ENCODE results near the gene SALL3. TPM values are rescaled to one million over a fixed set of nuclear protein-coding genes. Genes with fewer than 3 reads are reported as not detected.

The SALL3 gene
- total RNA-seq, 1 donor from 2014 or later, result 23.4 TPM

- Mint-ChIP-seq H3K27ac (ENCODE audit: unreplicated experiment) (peak overlapping the region; percentile 74), H3K27me3 (ENCODE audit: unreplicated experiment) (peaks cover 15% of the 10 kb centered on the region), H3K36me3 (ENCODE audit: unreplicated experiment) (no peaks in the 10 kb centered on the region), H3K4me1 (ENCODE audit: low read depth, unreplicated experiment) (peaks cover 42% of the 10 kb centered on the region), H3K4me3 (ENCODE audit: unreplicated experiment) (peak overlapping the region; percentile 94), H3K9me3 (ENCODE audit: unreplicated experiment) (peaks cover 20% of the 10 kb centered on the region)
- TF ChIP-seq, protein P1, sequence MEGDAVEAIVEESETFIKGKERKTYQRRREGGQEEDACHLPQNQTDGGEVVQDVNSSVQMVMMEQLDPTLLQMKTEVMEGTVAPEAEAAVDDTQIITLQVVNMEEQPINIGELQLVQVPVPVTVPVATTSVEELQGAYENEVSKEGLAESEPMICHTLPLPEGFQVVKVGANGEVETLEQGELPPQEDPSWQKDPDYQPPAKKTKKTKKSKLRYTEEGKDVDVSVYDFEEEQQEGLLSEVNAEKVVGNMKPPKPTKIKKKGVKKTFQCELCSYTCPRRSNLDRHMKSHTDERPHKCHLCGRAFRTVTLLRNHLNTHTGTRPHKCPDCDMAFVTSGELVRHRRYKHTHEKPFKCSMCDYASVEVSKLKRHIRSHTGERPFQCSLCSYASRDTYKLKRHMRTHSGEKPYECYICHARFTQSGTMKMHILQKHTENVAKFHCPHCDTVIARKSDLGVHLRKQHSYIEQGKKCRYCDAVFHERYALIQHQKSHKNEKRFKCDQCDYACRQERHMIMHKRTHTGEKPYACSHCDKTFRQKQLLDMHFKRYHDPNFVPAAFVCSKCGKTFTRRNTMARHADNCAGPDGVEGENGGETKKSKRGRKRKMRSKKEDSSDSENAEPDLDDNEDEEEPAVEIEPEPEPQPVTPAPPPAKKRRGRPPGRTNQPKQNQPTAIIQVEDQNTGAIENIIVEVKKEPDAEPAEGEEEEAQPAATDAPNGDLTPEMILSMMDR (IDR thresholded peaks at IDR 0.05; ENCODE audit: partially characterized antibody, unreplicated experiment), result no peak
- no peak for DNase-seq
These were observed 2.5 kb downstream of the SALL3 start for GRCh38 chr18:78981989-78982620.

DNA sequence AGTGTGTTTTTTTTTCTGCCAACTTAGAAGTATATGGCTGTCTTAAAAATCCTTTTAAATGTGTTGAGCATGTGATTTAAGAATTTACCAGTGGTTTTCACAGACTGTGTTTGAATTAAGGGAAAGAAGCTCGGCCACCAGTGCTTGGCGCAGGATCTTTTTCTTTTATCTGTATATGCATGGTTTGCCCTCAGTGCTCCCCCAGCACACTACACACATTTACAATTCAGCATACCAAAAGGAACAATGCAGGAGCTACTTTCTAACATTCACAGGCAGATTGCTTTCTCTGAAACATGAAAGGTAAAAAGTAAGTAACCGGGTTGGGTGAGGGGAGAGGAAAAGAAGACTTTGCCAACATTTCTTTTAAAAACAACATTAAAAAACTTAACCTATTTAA lies 3.9 kb downstream of the SALL3 start:
- H3K27me3 Mint-ChIP-seq (ENCODE audit: unreplicated experiment), result peaks cover 5% of the 10 kb centered on the region
- DNase-seq, result no peak

GRCh38 chr18:78984941-78985784 lies 5.5 kb downstream of the SALL3 start:
- peak overlapping the region; percentile 76 for H3K4me3 Mint-ChIP-seq (ENCODE audit: unreplicated experiment)

More for the DNA sequence above, 3.9 kb downstream of the SALL3 start:
- TF ChIP-seq, protein P1 (IDR thresholded peaks at IDR 0.05; ENCODE audit: partially characterized antibody, unreplicated experiment), result no peak
- peak overlapping the region; percentile 45 for H3K27ac Mint-ChIP-seq (ENCODE audit: unreplicated experiment)
- no peaks in the 10 kb centered on the region for H3K36me3 Mint-ChIP-seq (ENCODE audit: unreplicated experiment)
- peaks cover 11% of the 10 kb centered on the region for H3K9me3 Mint-ChIP-seq (ENCODE audit: unreplicated experiment)
- H3K4me3 Mint-ChIP-seq (ENCODE audit: unreplicated experiment), result peak overlapping the region; percentile 66
- H3K4me1 Mint-ChIP-seq (ENCODE audit: low read depth, unreplicated experiment), result peaks cover 42% of the 10 kb centered on the region

GRCh38 chr18:78986018-78986481 lies 6.4 kb downstream of the SALL3 start:
- peak overlapping the region; percentile 76 for H3K4me3 Mint-ChIP-seq (ENCODE audit: unreplicated experiment)
- peak; percentile 74 for DNase-seq
- H3K36me3 Mint-ChIP-seq (ENCODE audit: unreplicated experiment), result no peaks in the 10 kb centered on the region
- H3K9me3 Mint-ChIP-seq (ENCODE audit: unreplicated experiment), result peaks cover 11% of the 10 kb centered on the region
- no peak overlapping the region for H3K27ac Mint-ChIP-seq (ENCODE audit: unreplicated experiment)
- TF ChIP-seq, protein P1 (IDR thresholded peaks at IDR 0.05; ENCODE audit: partially characterized antibody, unreplicated experiment), result no peak
- peaks cover 3% of the 10 kb centered on the region for H3K27me3 Mint-ChIP-seq (ENCODE audit: unreplicated experiment)
- H3K4me1 Mint-ChIP-seq (ENCODE audit: low read depth, unreplicated experiment), result peaks cover 57% of the 10 kb centered on the region

More at GRCh38 chr18:78984941-78985784, 5.5 kb downstream of the SALL3 start:
- no peaks in the 10 kb centered on the region for H3K36me3 Mint-ChIP-seq (ENCODE audit: unreplicated experiment)
- peak; percentile 67 for DNase-seq
- H3K27ac Mint-ChIP-seq (ENCODE audit: unreplicated experiment), result peak overlapping the region; percentile 74
- TF ChIP-seq, protein P1 (IDR thresholded peaks at IDR 0.05; ENCODE audit: partially characterized antibody, unreplicated experiment), result peak; percentile 47
- H3K9me3 Mint-ChIP-seq (ENCODE audit: unreplicated experiment), result peaks cover 11% of the 10 kb centered on the region
- peaks cover 50% of the 10 kb centered on the region for H3K4me1 Mint-ChIP-seq (ENCODE audit: low read depth, unreplicated experiment)
- peaks cover 3% of the 10 kb centered on the region for H3K27me3 Mint-ChIP-seq (ENCODE audit: unreplicated experiment)
